ENCODE results near the gene ZNF92. TPM values are rescaled to one million over a fixed set of nuclear protein-coding genes. Genes with fewer than 3 reads are reported as not detected.

Gene ZNF92
- total RNA-seq, 1 experiment from 2014 or later, result 9.4 TPM

DNA sequence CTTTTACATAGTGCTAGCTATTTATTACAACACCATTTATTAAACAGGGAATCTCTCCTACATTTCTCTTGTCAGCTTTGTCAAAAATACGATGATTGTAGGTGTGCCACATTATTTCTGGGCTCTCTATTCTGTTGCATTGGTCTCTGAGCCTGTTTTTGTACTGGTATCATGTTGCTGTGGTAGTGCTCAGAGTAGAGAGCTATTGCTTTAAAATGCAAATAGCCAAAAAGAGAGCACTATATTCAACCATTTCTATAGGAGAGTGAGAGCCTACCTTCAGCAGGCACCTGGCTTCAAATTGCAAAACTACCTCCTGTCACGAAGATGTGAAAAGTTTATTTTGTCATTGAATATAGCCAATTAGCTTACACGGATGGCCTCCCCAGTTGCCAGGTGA is 8.1 kb downstream of the ZNF92 start:
- TF ChIP-seq ELF1 (IDR thresholded peaks at IDR 0.05; ENCODE audit: borderline replicate concordance, low read depth) (no peak), POLR2AphosphoS5 (IDR thresholded peaks at IDR 0.05; ENCODE audit: low read depth, low read length) (no peak), ZFX (IDR thresholded peaks at IDR 0.05) (no peak)
- TF ChIP-seq, protein P1, sequence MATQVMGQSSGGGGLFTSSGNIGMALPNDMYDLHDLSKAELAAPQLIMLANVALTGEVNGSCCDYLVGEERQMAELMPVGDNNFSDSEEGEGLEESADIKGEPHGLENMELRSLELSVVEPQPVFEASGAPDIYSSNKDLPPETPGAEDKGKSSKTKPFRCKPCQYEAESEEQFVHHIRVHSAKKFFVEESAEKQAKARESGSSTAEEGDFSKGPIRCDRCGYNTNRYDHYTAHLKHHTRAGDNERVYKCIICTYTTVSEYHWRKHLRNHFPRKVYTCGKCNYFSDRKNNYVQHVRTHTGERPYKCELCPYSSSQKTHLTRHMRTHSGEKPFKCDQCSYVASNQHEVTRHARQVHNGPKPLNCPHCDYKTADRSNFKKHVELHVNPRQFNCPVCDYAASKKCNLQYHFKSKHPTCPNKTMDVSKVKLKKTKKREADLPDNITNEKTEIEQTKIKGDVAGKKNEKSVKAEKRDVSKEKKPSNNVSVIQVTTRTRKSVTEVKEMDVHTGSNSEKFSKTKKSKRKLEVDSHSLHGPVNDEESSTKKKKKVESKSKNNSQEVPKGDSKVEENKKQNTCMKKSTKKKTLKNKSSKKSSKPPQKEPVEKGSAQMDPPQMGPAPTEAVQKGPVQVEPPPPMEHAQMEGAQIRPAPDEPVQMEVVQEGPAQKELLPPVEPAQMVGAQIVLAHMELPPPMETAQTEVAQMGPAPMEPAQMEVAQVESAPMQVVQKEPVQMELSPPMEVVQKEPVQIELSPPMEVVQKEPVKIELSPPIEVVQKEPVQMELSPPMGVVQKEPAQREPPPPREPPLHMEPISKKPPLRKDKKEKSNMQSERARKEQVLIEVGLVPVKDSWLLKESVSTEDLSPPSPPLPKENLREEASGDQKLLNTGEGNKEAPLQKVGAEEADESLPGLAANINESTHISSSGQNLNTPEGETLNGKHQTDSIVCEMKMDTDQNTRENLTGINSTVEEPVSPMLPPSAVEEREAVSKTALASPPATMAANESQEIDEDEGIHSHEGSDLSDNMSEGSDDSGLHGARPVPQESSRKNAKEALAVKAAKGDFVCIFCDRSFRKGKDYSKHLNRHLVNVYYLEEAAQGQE (IDR thresholded peaks at IDR 0.05; ENCODE audit: low read depth), result no peak
- H3K36me3 ChIP-seq (ENCODE audit: control insufficient read depth in 1 of 2, insufficient read depth in 2 of 2, low read length in 2 of 2), result peaks cover 6 to 8% of the 10 kb centered on the region in 2 experiments; a peak in 2 of 4 replicates
- no peak overlapping the region for H2AFZ ChIP-seq (ENCODE audit: low read depth, low read length, poor library complexity, severe bottlenecking)
- peaks cover 99% of the 10 kb centered on the region for H3K79me2 ChIP-seq (ENCODE audit: insufficient read depth, low read length)
- no peak overlapping the region for H3K4me2 ChIP-seq (ENCODE audit: low read length)
- no peaks in the 10 kb centered on the region for H3K27me3 ChIP-seq (ENCODE audit: insufficient read depth, low read length)
- H3K4me3 ChIP-seq (replicated peaks in 1 of 2; ENCODE audit: low read depth in 1 of 2, low read length in 2 of 2), result no peak overlapping the region
- no peak overlapping the region for H3K9ac ChIP-seq (ENCODE audit: low read length)
- ChIA-PET POLR2A (interaction anchor here (2.5 kb wide), 1 partner anchor 8 kb away, joined by 10 read pairs; the partner anchor contains the start of gene ZNF92), CTCF (no interaction called here), RAD21 (ENCODE audit: low non-redundant PET in 1 of 2, low total read pairs in 2 of 2, uncharacterized antibody in 2 of 2, unreplicated experiment in 2 of 2) (no interaction called here)
- ATAC-seq, result no peak
- H3K9me2 ChIP-seq (ENCODE audit: insufficient read depth), result no peaks in the 10 kb centered on the region
- H3K9me3 ChIP-seq (ENCODE audit: control insufficient read depth in 1 of 2, insufficient read depth in 1 of 2, low read depth in 1 of 2, low read length in 2 of 2), result no peaks in the 10 kb centered on the region
- DNase-seq (ENCODE audit: low read depth, low spot score), result no peak
- intact Hi-C loops (cut with micrococcal nuclease), result no loop called here
- BruUV-seq (replicated peaks), result no TSS peak
- H4K20me1 ChIP-seq (ENCODE audit: insufficient read depth), result no peaks in the 10 kb centered on the region
- H3K27ac ChIP-seq (ENCODE audit: low read depth, low read length), result no peak overlapping the region
- no peaks in the 10 kb centered on the region for H3K4me1 ChIP-seq (ENCODE audit: control insufficient read depth in 1 of 2, insufficient read depth in 2 of 2, low read length in 2 of 2)

- TF ChIP-seq JUND (IDR thresholded peaks at IDR 0.05) (no peak), EGR1 (IDR thresholded peaks at IDR 0.05; ENCODE audit: low read depth) (no peak), SP1 (IDR thresholded peaks at IDR 0.05; ENCODE audit: low read depth) (no peak), POLR2AphosphoS5 (IDR thresholded peaks at IDR 0.05; ENCODE audit: low read depth, low read length) (no peak), ELF1 (IDR thresholded peaks at IDR 0.05; ENCODE audit: borderline replicate concordance, low read depth) (no peak)
- TF ChIP-seq, protein P2, sequence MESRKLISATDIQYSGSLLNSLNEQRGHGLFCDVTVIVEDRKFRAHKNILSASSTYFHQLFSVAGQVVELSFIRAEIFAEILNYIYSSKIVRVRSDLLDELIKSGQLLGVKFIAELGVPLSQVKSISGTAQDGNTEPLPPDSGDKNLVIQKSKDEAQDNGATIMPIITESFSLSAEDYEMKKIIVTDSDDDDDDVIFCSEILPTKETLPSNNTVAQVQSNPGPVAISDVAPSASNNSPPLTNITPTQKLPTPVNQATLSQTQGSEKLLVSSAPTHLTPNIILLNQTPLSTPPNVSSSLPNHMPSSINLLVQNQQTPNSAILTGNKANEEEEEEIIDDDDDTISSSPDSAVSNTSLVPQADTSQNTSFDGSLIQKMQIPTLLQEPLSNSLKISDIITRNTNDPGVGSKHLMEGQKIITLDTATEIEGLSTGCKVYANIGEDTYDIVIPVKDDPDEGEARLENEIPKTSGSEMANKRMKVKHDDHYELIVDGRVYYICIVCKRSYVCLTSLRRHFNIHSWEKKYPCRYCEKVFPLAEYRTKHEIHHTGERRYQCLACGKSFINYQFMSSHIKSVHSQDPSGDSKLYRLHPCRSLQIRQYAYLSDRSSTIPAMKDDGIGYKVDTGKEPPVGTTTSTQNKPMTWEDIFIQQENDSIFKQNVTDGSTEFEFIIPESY (IDR thresholded peaks at IDR 0.05; ENCODE audit: extremely low read depth, insufficient replicate concordance, low read length), result no peak
- TF ChIP-seq, protein P1 (IDR thresholded peaks at IDR 0.05; ENCODE audit: low read depth), result no peak
- H3K4me2 ChIP-seq (ENCODE audit: low read length), result no peak overlapping the region
- no peak overlapping the region for H3K4me3 ChIP-seq (replicated peaks in 1 of 2; ENCODE audit: low read depth in 1 of 2, low read length in 2 of 2)
- peaks cover 2 to 9% of the 10 kb centered on the region in 2 experiments; a peak in 2 of 4 replicates for H3K36me3 ChIP-seq (ENCODE audit: control insufficient read depth in 1 of 2, insufficient read depth in 2 of 2, low read length in 2 of 2)
- intact Hi-C loops (cut with micrococcal nuclease), result no loop called here
- ChIA-PET CTCF (no interaction called here), RAD21 (ENCODE audit: low non-redundant PET in 1 of 2, low total read pairs in 2 of 2, uncharacterized antibody in 2 of 2, unreplicated experiment in 2 of 2) (no interaction called here), POLR2A (interaction anchor here (2.5 kb wide), 1 partner anchor 9 kb away, joined by 10 read pairs; the partner anchor contains the start of gene ZNF92)
- no peak overlapping the region for H3K27ac ChIP-seq (ENCODE audit: low read depth, low read length)
- no TSS peak for BruUV-seq (replicated peaks)
- H3K9me3 ChIP-seq (ENCODE audit: control insufficient read depth in 1 of 2, insufficient read depth in 1 of 2, low read depth in 1 of 2, low read length in 2 of 2), result no peaks in the 10 kb centered on the region
- no peaks in the 10 kb centered on the region for H3K4me1 ChIP-seq (ENCODE audit: control insufficient read depth in 1 of 2, insufficient read depth in 2 of 2, low read length in 2 of 2)
- no peak overlapping the region for H3K9ac ChIP-seq (ENCODE audit: low read length)
- ATAC-seq (no peak), DNase-seq (ENCODE audit: low read depth, low spot score) (no peak)
- no peaks in the 10 kb centered on the region for H3K9me2 ChIP-seq (ENCODE audit: insufficient read depth)
- peaks cover 97% of the 10 kb centered on the region for H3K79me2 ChIP-seq (ENCODE audit: insufficient read depth, low read length)
- H3K27me3 ChIP-seq (ENCODE audit: insufficient read depth, low read length), result no peaks in the 10 kb centered on the region
- H4K20me1 ChIP-seq (ENCODE audit: insufficient read depth), result no peaks in the 10 kb centered on the region
- no peak overlapping the region for H2AFZ ChIP-seq (ENCODE audit: low read depth, low read length, poor library complexity, severe bottlenecking)
These were observed 8.8 kb downstream of the ZNF92 start for GRCh38 chr7:65382452-65382851.

All from HCT116 (cell line).